Measurements from ENCODE around the gene GPR89A. TPM values are rescaled to one million over a fixed set of nuclear protein-coding genes. Genes with fewer than 3 reads are reported as not detected.
A peak's percentile ranks its signal among the peaks of the same experiment; 100 is the strongest.
"Not testable (repeated sequence)": the region's sequence is repeated elsewhere in the genome, so short reads cannot be mapped to it uniquely, and the experiment has no call there.

GPR89A gene
- total RNA-seq (2021; ENCODE audit: unreplicated experiment) = 19.5 TPM
- 7.5 and 9.0 TPM in 2 replicates for polyA plus RNA-seq (2012)
- percentile 75 among the genes with signal in this experiment for Bru-seq, nascent RNA
- BruChase-seq, experiment 1, labeled RNA remaining after a 6-hour chase = percentile 60 among the genes with signal in this experiment
- percentile 67 among the genes with signal in this experiment for BruChase-seq, experiment 2, labeled RNA remaining after a 2-hour chase
- long read RNA-seq, transcript GPR89A-201 (14 exons, 2,120 nt) = major isoform, 5 of 14 reads
- long read RNA-seq, partial matches to known transcripts = 2 of 14 reads
- long read RNA-seq, other reads (novel, unspliced or antisense) = 7 of 14 reads

DNA sequence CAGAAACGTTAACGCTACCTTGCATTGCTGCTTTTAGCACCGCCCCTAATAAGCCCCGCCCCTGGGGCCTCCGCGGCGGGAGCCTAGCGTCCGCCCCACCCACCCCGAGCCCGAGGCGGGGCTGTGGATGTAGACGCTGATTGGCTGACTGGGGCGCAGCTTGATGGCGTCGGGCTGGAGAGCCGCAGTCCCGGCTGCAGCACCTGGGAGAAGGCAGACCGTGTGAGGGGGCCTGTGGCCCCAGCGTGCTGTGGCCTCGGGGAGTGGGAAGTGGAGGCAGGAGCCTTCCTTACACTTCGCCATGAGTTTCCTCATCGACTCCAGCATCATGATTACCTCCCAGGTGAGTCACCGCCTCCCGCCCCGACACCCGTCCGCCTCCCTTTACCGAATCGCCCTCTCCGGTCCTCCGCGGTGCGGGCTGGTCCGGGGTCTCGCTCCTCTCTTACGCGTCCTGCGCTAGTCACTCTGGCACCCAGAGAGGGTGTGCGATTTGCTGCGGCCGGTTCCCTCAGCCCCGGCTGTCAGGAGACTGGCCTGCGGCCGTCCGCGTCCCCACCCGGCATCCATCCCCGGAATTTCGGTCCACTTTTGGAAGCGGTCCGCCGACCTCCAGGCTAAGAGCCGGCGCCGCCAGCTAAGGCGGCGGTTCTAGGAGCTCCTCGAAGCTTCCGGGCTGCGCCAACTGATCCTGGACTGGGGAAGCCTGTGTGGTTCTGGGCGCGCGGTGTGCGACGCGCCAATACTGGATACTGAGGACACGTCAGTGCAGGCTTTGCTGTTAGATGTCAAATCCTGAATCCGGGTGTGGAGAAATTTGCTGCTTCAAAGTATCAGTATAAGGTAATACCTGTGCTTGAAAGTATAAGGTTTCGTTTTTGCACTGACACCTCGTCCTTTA, at the start of gene GPR89A:
GPR89A (plus strand) TSS at position 156 of the 901 bp plus-strand sequence; CDS start at position 302, 146 bp downstream.
- Histone ChIP-seq H3K27ac (ENCODE audit: low read depth, low read length) (peak within 1 kb of the TSS; percentile 43; the same call in 1 of the 2 replicates), H3K4me3 (replicated peaks in 1 of 2; ENCODE audit: low read depth in 1 of 2, low read length in 2 of 2) (peak within 1 kb of the TSS; percentile 75), H3K9ac (ENCODE audit: low read length) (peak within 1 kb of the TSS; percentile 79), H3K4me2 (ENCODE audit: low read length) (peak within 1 kb of the TSS; percentile 73), H3K79me2 (ENCODE audit: insufficient read depth, low read length) (peaks cover 27% of the 10 kb centered on the region)
- POLR2A ChIA-PET; H3K4me1 ChIP-seq (ENCODE audit: control insufficient read depth in 1 of 2, insufficient read depth in 2 of 2, low read length in 2 of 2); BruUV-seq (replicated peaks); H3K36me3 ChIP-seq (ENCODE audit: control insufficient read depth in 1 of 2, insufficient read depth in 2 of 2, low read length in 2 of 2); RAD21 ChIA-PET (ENCODE audit: low non-redundant PET in 1 of 2, low total read pairs in 2 of 2, uncharacterized antibody in 2 of 2, unreplicated experiment in 2 of 2); H3K27me3 ChIP-seq (ENCODE audit: insufficient read depth, low read length); H2AFZ ChIP-seq (ENCODE audit: low read depth, low read length, poor library complexity, severe bottlenecking); CTCF ChIA-PET; H3K9me3 ChIP-seq (ENCODE audit: control insufficient read depth in 1 of 2, insufficient read depth in 1 of 2, low read depth in 1 of 2, low read length in 2 of 2); intact Hi-C loops (cut with micrococcal nuclease); H3K9me2 ChIP-seq (ENCODE audit: insufficient read depth); H4K20me1 ChIP-seq (ENCODE audit: insufficient read depth): not testable (repeated sequence)
- TF ChIP-seq SP1 (IDR thresholded peaks at IDR 0.05; ENCODE audit: low read depth) (peak; percentile 41), POLR2AphosphoS5 (IDR thresholded peaks at IDR 0.05; ENCODE audit: low read depth, low read length) (peak; percentile 84), SRF (IDR thresholded peaks at IDR 0.05; ENCODE audit: low read depth) (peak; percentile 41; the same call in 1 of the 2 replicates), MAX (IDR thresholded peaks at IDR 0.05) (peak; percentile 58), ZFX (IDR thresholded peaks at IDR 0.05) (0 out of 2 replicates have a peak, but pooled peaks have one; percentile 7), SIN3A (IDR thresholded peaks at IDR 0.05; ENCODE audit: low read depth) (peak; percentile 73), POLR2A (IDR thresholded peaks at IDR 0.05; ENCODE audit: borderline replicate concordance, extremely low read depth, insufficient read depth, insufficient read length) (peak; percentile 76)
- DNase-seq (ENCODE audit: low read depth, low spot score) (peak; percentile 79), ATAC-seq (peak; percentile 97)

DNA sequence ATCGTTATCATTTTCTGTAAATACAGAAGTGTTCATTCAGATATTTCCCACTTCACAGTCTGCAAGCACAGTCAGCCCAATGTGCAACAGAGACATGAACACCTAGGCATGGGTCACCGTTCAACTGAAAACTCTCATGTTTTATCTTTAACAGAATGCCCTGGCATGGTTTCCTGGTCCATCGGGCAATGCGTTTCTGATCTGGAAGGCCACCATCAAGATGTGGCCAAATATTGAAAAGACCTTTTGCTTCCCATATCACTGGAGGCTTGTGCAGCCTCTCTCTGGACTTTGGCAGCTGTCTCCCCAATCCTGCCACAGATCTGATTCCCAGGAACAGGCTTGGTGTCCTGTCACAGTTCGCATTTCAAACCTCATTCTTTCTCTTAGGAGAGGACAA, 21.0 kb upstream of the GPR89A start:
- H3K27ac ChIP-seq (ENCODE audit: low read depth, low read length); CTCF ChIA-PET; ATAC-seq; H3K27me3 ChIP-seq (ENCODE audit: insufficient read depth, low read length); H3K79me2 ChIP-seq (ENCODE audit: insufficient read depth, low read length); H3K9ac ChIP-seq (ENCODE audit: low read length); H4K20me1 ChIP-seq (ENCODE audit: insufficient read depth); H3K36me3 ChIP-seq (ENCODE audit: control insufficient read depth in 1 of 2, insufficient read depth in 2 of 2, low read length in 2 of 2); H3K4me3 ChIP-seq (replicated peaks in 1 of 2; ENCODE audit: low read depth in 1 of 2, low read length in 2 of 2); DNase-seq (ENCODE audit: low read depth, low spot score); H2AFZ ChIP-seq (ENCODE audit: low read depth, low read length, poor library complexity, severe bottlenecking); H3K9me2 ChIP-seq (ENCODE audit: insufficient read depth); H3K4me2 ChIP-seq (ENCODE audit: low read length); H3K9me3 ChIP-seq (ENCODE audit: control insufficient read depth in 1 of 2, insufficient read depth in 1 of 2, low read depth in 1 of 2, low read length in 2 of 2); intact Hi-C loops (cut with micrococcal nuclease); H3K4me1 ChIP-seq (ENCODE audit: control insufficient read depth in 1 of 2, insufficient read depth in 2 of 2, low read length in 2 of 2); BruUV-seq (replicated peaks); POLR2A ChIA-PET; RAD21 ChIA-PET (ENCODE audit: low non-redundant PET in 1 of 2, low total read pairs in 2 of 2, uncharacterized antibody in 2 of 2, unreplicated experiment in 2 of 2): not testable (repeated sequence)

- ATAC-seq; H3K27ac ChIP-seq (ENCODE audit: low read depth, low read length); CTCF ChIA-PET; H3K27me3 ChIP-seq (ENCODE audit: insufficient read depth, low read length); H3K4me1 ChIP-seq (ENCODE audit: control insufficient read depth in 1 of 2, insufficient read depth in 2 of 2, low read length in 2 of 2); H3K36me3 ChIP-seq (ENCODE audit: control insufficient read depth in 1 of 2, insufficient read depth in 2 of 2, low read length in 2 of 2); H3K9me3 ChIP-seq (ENCODE audit: control insufficient read depth in 1 of 2, insufficient read depth in 1 of 2, low read depth in 1 of 2, low read length in 2 of 2); POLR2A ChIA-PET; H3K9ac ChIP-seq (ENCODE audit: low read length); H3K9me2 ChIP-seq (ENCODE audit: insufficient read depth); BruUV-seq (replicated peaks); H4K20me1 ChIP-seq (ENCODE audit: insufficient read depth); H3K79me2 ChIP-seq (ENCODE audit: insufficient read depth, low read length); H3K4me3 ChIP-seq (replicated peaks in 1 of 2; ENCODE audit: low read depth in 1 of 2, low read length in 2 of 2); DNase-seq (ENCODE audit: low read depth, low spot score); H2AFZ ChIP-seq (ENCODE audit: low read depth, low read length, poor library complexity, severe bottlenecking); RAD21 ChIA-PET (ENCODE audit: low non-redundant PET in 1 of 2, low total read pairs in 2 of 2, uncharacterized antibody in 2 of 2, unreplicated experiment in 2 of 2); H3K4me2 ChIP-seq (ENCODE audit: low read length): not testable (repeated sequence)
- intact Hi-C loops (cut with micrococcal nuclease) = loop anchor here (10.0 kb wide), 1 partner anchor 134 kb away; no protein-coding TSS in a partner anchor
Observed at GRCh38 chr1:145590806-145591205, 17.0 kb upstream of the GPR89A start.
